HCT116 (cell line): ENCODE measurements around the gene ACOX3.

ENCODE experiments used
- CEBPB ChIP-seq: IDR thresholded peaks from 2 replicates; pipeline ENCODE4 v1.6.1; 2012; ENCODE audit warnings: low read depth
- CTCF ChIP-seq, 3 experiments: fragments of 200-600 bp in 1 of 3; sonication (generic) in 1 of 3; IDR thresholded peaks in 2 of 3; conservative IDR thresholded peaks in 1 of 3; 2 replicates each; pipeline ENCODE4 v1.5.1; 2012 to 2017; ENCODE audit warnings: low read depth in 2 of 3, low read length in 2 of 3, antibody characterized with exemption in 1 of 3, borderline replicate concordance in 1 of 3, control low read depth in 1 of 3, mild to moderate bottlenecking in 1 of 3, mixed read lengths in 1 of 3, mixed run types in 1 of 3, moderate library complexity in 1 of 3; ENCODE audit not compliant: insufficient read depth in 1 of 3
- ELF1 ChIP-seq: IDR thresholded peaks from 2 replicates; pipeline ENCODE4 v1.6.1; 2012; ENCODE audit warnings: low read depth, borderline replicate concordance
- EZH2 ChIP-seq: fragments of 200-600 bp; sonication (generic); IDR thresholded peaks from 2 replicates; pipeline ENCODE4 v1.6.1; 2017; ENCODE audit warnings: antibody characterized with exemption, mixed run types
- EZH2phosphoT487 ChIP-seq: fragments of 200-600 bp; IDR thresholded peaks from 2 replicates; pipeline ENCODE4 v1.6.1; 2018; ENCODE audit warnings: antibody characterized with exemption, borderline replicate concordance
- POLR2A ChIP-seq: IDR thresholded peaks from 2 replicates; pipeline ENCODE4 v1.7.0; 2011; ENCODE audit warnings: borderline replicate concordance; ENCODE audit not compliant: insufficient read depth, insufficient read length; ENCODE audit errors: extremely low read depth
- POLR2AphosphoS5 ChIP-seq: IDR thresholded peaks from 2 replicates; pipeline ENCODE4 v1.6.1; 2011; ENCODE audit warnings: mild to moderate bottlenecking, low read depth, low read length, moderate library complexity
- RAD21 ChIP-seq: IDR thresholded peaks from 2 replicates; pipeline ENCODE4 v1.6.1; 2012; ENCODE audit warnings: low read depth, mild to moderate bottlenecking
- REST ChIP-seq: IDR thresholded peaks from 2 replicates; pipeline ENCODE4 v1.6.1; 2012; ENCODE audit warnings: low read depth
- SIN3A ChIP-seq: IDR thresholded peaks from 2 replicates; pipeline ENCODE4 v1.6.1; 2012; ENCODE audit warnings: low read depth
- SP1 ChIP-seq: IDR thresholded peaks from 2 replicates; pipeline ENCODE4 v1.6.1; 2012; ENCODE audit warnings: low read depth
- YY1 ChIP-seq: IDR thresholded peaks from 2 replicates; pipeline ENCODE4 v1.6.1; 2011; ENCODE audit warnings: low read length, low read depth, moderate library complexity, mild to moderate bottlenecking; ENCODE audit not compliant: insufficient replicate concordance; ENCODE audit errors: extremely low read depth

GRCh38 chr4:8341691-8342090 lies 98.8 kb downstream of the ACOX3 start:
- no peak for TF ChIP-seq CTCF (IDR thresholded peaks at IDR 0.05 in 2 of 3, conservative IDR thresholded peaks at IDR 0.05 in 1 of 3; ENCODE audit: borderline replicate concordance in 1 of 3, insufficient read depth in 1 of 3, low read depth in 2 of 3, low read length in 2 of 3)
- TF ChIP-seq CEBPB = no peak
- no peak for TF ChIP-seq SIN3A
- TF ChIP-seq POLR2A = no peak
- no peak for TF ChIP-seq RAD21
- no peak for TF ChIP-seq SP1
- no peak for TF ChIP-seq REST
- TF ChIP-seq EZH2 = no peak
- TF ChIP-seq POLR2AphosphoS5 = no peak
- TF ChIP-seq EZH2phosphoT487 = no peak
- no peak for TF ChIP-seq YY1
- no peak for TF ChIP-seq ELF1
